ENCODE data around the gene CRTC1. TPM values are rescaled to one million over a fixed set of nuclear protein-coding genes. Genes with fewer than 3 reads are reported as not detected.
"Not testable (repeated sequence)": the region's sequence is repeated elsewhere in the genome, so short reads cannot be mapped to it uniquely, and the experiment has no call there.

Gene CRTC1
- total RNA-seq, 1 donor from 2014 or later, result 9.1 TPM

DNA sequence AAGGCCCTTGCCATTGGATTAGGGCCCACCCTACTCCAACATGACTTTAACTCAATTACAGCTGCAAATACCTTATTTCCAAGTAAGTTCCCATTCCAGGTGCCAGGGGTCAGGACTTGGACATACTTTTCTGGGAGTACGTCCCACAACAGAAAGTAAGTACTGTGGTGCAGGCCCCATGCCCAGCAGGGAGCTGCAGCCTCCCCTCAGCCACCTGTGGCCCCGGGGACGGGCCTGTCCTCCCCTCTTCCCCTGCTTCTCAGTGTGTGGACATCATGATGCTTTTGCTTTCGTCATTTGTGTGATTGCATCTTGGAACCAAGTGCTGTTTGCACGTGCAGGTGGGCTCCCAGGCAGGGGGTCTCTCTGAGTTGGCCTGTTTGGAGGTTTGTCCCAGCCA lies 31.9 kb downstream of the CRTC1 start:
- ATAC-seq (ENCODE audit: poor library complexity) (no peak), DNase-seq (no peak)
- intact Hi-C loops (cut with DNase I), result no loop called here

- ATAC-seq (ENCODE audit: poor library complexity) (no peak), DNase-seq (no peak)
- intact Hi-C loops (cut with DNase I), result no loop called here
These were observed 33.4 kb downstream of the CRTC1 start for GRCh38 chr19:18716857-18717256.

DNA sequence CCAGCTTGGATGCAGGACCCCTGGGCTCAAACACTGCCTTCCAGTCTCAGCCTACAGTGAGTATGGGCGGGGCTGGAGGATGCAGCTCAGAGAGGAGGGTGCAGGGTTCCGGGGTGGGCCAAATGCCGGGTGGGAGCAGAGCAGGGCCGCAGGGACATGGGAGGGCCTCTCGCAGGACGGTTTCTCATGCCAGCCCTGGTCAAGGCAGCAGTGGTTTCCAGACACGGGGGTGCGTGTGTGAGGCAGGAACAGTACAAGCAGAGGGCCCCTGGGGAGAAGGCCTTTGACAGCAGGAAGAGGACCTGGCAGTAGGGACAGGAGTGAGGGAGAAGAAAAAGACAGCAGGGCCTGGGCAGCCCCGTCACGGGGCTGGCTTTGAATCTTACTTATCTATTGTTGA lies 34.1 kb downstream of the CRTC1 start:
- intact Hi-C loops (cut with DNase I), result no loop called here
- DNase-seq (no peak), ATAC-seq (ENCODE audit: poor library complexity) (no peak)

DNA sequence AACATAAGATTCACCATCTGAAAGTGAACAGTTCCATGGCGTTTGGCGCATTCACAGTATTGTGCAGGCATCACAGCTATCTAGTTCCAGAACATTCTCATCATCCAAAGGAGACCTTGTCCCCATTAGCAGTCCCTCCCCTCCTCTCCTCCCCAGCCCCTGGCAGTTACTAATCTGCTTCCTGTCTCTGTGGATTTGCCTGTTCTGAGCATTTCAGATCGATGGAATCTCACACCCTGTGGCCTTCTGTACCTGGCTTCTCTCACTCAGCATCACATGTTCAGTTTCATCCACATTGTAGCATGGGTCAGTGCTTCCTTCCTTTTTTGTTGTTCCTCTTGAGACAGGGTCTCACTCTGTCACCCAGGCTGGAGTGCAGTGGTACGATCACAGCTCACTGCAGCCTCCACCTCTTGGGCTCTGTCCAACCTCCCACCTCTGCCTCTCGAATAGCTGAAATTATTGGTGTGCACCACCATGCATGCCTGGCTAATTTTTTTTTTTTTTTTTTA lies 34.6 kb downstream of the CRTC1 start:
- no peak for DNase-seq
- ATAC-seq (ENCODE audit: poor library complexity), result no peak
- intact Hi-C loops (cut with DNase I), result no loop called here

DNA sequence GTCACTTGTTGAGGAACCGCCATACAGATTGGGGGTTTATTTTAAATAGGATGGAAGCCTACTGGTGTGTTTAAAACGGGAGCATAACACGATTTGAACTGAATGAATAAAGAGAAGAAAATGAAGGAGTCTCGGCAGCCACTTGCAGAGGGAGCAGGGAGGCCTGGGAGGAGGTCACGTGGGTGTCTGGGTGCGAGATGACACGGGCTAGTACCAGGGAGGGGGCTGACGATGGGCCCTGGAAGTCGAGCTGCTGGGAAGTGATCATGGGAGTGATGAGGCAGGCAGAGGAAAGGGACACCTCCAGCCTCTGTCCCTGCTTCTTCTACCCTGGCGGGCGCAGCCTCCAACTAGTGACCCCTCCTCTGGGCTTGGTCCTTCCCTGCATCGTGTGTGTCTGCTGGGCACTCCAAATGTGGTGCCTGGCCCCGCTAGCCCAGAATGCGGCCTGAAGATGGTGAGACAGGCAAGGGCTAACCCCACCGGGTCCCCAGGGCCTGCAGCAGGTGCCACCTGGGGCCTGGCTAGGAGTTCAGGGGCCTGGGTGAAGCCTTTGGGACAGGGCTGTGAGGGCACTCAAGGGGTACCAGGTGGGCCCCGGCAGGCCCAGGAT lies 35.5 kb downstream of the CRTC1 start:
- ATAC-seq (ENCODE audit: poor library complexity) (no peak), DNase-seq (no peak)
- intact Hi-C loops (cut with DNase I), result no loop called here

GRCh38 chr19:18719541-18719940 lies 36.1 kb downstream of the CRTC1 start:
- no peak for ATAC-seq (ENCODE audit: poor library complexity)
- intact Hi-C loops (cut with DNase I), result no loop called here
- DNase-seq, result no peak

- intact Hi-C loops (cut with DNase I), result no loop called here
- no peak for DNase-seq
- ATAC-seq (ENCODE audit: poor library complexity), result no peak
These were observed 40.4 kb downstream of the CRTC1 start for GRCh38 chr19:18723871-18724377.

- DNase-seq (no peak), ATAC-seq (ENCODE audit: poor library complexity) (peak; percentile 24)
- intact Hi-C loops (cut with DNase I), result no loop called here
These were observed 42.6 kb downstream of the CRTC1 start for GRCh38 chr19:18725841-18726770.

GRCh38 chr19:18726846-18727245 lies 43.4 kb downstream of the CRTC1 start:
- intact Hi-C loops (cut with DNase I), result no loop called here
- no peak for ATAC-seq (ENCODE audit: poor library complexity)
- DNase-seq, result no peak

GRCh38 chr19:18727602-18728001 lies 44.1 kb downstream of the CRTC1 start:
- intact Hi-C loops (cut with DNase I); DNase-seq; ATAC-seq (ENCODE audit: poor library complexity): not testable (repeated sequence)

GRCh38 chr19:18729933-18730530 lies 46.6 kb downstream of the CRTC1 start:
- ATAC-seq (ENCODE audit: poor library complexity), result no peak
- intact Hi-C loops (cut with DNase I), result no loop called here
- DNase-seq, result no peak

- ATAC-seq (ENCODE audit: poor library complexity) (no peak), DNase-seq (no peak)
- intact Hi-C loops (cut with DNase I), result no loop called here
These were observed 47.5 kb downstream of the CRTC1 start for GRCh38 chr19:18730885-18731513.

- intact Hi-C loops (cut with DNase I), result no loop called here
- no peak for ATAC-seq (ENCODE audit: poor library complexity)
- DNase-seq, result no peak
These were observed 48.1 kb downstream of the CRTC1 start for GRCh38 chr19:18731562-18732008.

DNA sequence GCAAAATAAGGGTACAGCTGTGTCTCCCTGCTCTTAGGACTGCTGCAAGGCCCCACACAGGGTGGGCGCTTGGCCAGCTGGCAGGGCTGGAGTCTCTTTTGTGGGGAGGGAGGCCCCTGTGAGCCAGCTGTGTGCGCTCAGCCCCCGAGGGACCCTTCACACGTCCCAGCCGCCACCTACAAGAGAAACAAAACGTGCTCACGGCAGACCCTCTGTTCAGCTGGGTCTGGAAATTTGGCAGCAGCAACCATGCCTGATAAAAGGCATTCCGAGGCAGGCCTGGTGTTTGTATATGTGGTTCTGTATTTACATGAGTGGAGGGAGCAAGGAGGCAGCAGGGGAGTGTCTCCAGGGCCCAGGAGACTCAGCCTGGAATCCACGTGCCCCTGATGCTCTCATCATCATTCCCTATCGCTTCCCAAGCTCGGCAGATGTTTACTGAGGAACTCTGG lies 49.7 kb downstream of the CRTC1 start:
- intact Hi-C loops (cut with DNase I), result no loop called here
- DNase-seq (peak; percentile 73), ATAC-seq (ENCODE audit: poor library complexity) (peak; percentile 69)

DNA sequence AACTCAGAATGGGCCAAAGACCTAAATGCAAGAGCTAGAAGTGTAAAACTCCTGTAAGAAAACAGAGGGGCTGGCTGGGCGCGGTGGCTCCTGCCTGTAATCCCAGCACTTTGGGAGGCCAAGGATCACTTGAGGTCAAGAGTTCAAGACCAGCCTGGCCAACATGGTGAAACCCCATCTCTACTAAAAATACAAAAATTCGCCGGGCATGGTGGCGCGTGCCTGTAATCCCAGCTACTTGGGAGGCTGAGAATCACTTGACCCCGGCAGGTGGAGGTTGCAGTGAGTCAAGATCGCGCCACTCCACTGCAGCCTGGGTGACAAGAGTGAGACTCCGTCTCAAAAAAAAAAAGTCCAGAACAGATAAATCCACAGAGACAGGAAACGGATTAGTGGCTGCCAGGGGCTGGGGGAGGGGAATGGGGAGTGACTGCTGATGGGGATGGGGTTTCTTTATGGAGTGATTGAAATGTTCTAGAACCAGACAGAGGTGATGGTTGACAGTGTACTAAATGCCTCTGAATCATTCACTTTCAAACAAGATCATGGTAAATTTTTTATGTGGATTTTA lies 50.4 kb downstream of the CRTC1 start:
- DNase-seq; intact Hi-C loops (cut with DNase I); ATAC-seq (ENCODE audit: poor library complexity): not testable (repeated sequence)

- no peak for ATAC-seq (ENCODE audit: poor library complexity)
These were observed 51.8 kb downstream of the CRTC1 start for GRCh38 chr19:18735324-18735723.

DNA sequence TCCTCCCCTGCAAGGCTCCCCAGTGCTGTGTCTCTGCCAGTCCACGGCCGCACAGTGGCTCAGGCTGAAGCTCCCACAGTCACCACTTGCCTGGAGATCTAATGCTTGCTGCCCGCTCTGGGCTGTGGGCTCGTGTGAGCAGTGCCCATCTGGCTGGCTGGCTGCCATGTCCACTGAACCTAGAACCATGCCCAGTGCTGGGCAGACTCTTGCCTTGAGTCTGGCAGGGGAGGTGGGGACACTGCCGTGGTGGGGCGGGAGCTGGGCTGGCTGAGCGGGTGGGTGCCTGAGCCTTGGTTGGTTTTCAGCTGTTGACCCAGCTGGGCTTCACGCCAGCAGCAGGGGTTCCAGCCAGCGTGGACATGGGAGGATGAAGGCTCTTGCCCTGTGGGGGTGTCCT lies 52.3 kb downstream of the CRTC1 start:
- intact Hi-C loops (cut with DNase I), result no loop called here
- DNase-seq, result no peak
- ATAC-seq (ENCODE audit: poor library complexity), result no peak

More at GRCh38 chr19:18735324-18735723, 51.8 kb downstream of the CRTC1 start:
- DNase-seq, result no peak
- intact Hi-C loops (cut with DNase I), result no loop called here
